ENCODE data around the gene PEX5L.
"Not testable (repeated sequence)": the region's sequence is repeated elsewhere in the genome, so short reads cannot be mapped to it uniquely, and the experiment has no call there.

Gene PEX5L

GRCh38 chr3:180036671-180037455 is at the start of gene PEX5L:
TSS of gene PEX5L (minus strand) at chr3:180036937. CDS start at chr3:180036599, 338 bp downstream.
- Mint-ChIP-seq H3K27me3 (peaks cover 43% of the 10 kb centered on the region), H3K27ac (no peak within 1 kb of the TSS), H3K36me3 (peaks cover 2% of the 10 kb centered on the region), H3K4me1 (ENCODE audit: low read depth) (peaks cover 15% of the 10 kb centered on the region), H3K9me3 (ENCODE audit: low read depth) (peaks cover 6% of the 10 kb centered on the region), H3K4me3 (peak within 1 kb of the TSS; percentile 82)

GRCh38 chr3:180085122-180085710 is 48.5 kb upstream of the PEX5L start:
- Mint-ChIP-seq H3K27ac (no peak overlapping the region), H3K36me3 (no peaks in the 10 kb centered on the region), H3K4me1 (ENCODE audit: low read depth) (no peaks in the 10 kb centered on the region), H3K4me3 (no peak overlapping the region), H3K9me3 (ENCODE audit: low read depth) (no peaks in the 10 kb centered on the region), H3K27me3 (no peaks in the 10 kb centered on the region)

- H3K4me1 Mint-ChIP-seq (ENCODE audit: low read depth): no peaks in the 10 kb centered on the region
Measured at GRCh38 chr3:180082699-180083098, 46.0 kb upstream of the PEX5L start.

GRCh38 chr3:180078592-180078991 is 41.9 kb upstream of the PEX5L start:
- Mint-ChIP-seq H3K4me3 (no peak overlapping the region), H3K9me3 (ENCODE audit: low read depth) (no peaks in the 10 kb centered on the region), H3K4me1 (ENCODE audit: low read depth) (no peaks in the 10 kb centered on the region), H3K36me3 (no peaks in the 10 kb centered on the region), H3K27me3 (no peaks in the 10 kb centered on the region), H3K27ac (no peak overlapping the region)

More at GRCh38 chr3:180082699-180083098, 46.0 kb upstream of the PEX5L start:
- no peak overlapping the region for H3K4me3 Mint-ChIP-seq
- H3K9me3 Mint-ChIP-seq (ENCODE audit: low read depth): no peaks in the 10 kb centered on the region
- no peaks in the 10 kb centered on the region for H3K36me3 Mint-ChIP-seq
- H3K27me3 Mint-ChIP-seq: no peaks in the 10 kb centered on the region
- H3K27ac Mint-ChIP-seq: no peak overlapping the region

GRCh38 chr3:180073561-180073960 is 36.8 kb upstream of the PEX5L start:
- Mint-ChIP-seq H3K9me3 (ENCODE audit: low read depth) (no peaks in the 10 kb centered on the region), H3K27me3 (peaks cover 2% of the 10 kb centered on the region), H3K36me3 (no peaks in the 10 kb centered on the region), H3K27ac (no peak overlapping the region), H3K4me3 (no peak overlapping the region), H3K4me1 (ENCODE audit: low read depth) (no peaks in the 10 kb centered on the region)

- H3K36me3 Mint-ChIP-seq: no peaks in the 10 kb centered on the region
Measured at GRCh38 chr3:180072786-180073185, 36.0 kb upstream of the PEX5L start.

GRCh38 chr3:180070925-180071324 is 34.2 kb upstream of the PEX5L start:
- no peaks in the 10 kb centered on the region for H3K36me3 Mint-ChIP-seq
- no peak overlapping the region for H3K4me3 Mint-ChIP-seq
- H3K27ac Mint-ChIP-seq: no peak overlapping the region
- H3K4me1 Mint-ChIP-seq (ENCODE audit: low read depth): no peaks in the 10 kb centered on the region
- peaks cover 2% of the 10 kb centered on the region for H3K27me3 Mint-ChIP-seq
- no peaks in the 10 kb centered on the region for H3K9me3 Mint-ChIP-seq (ENCODE audit: low read depth)

More at GRCh38 chr3:180072786-180073185, 36.0 kb upstream of the PEX5L start:
- no peaks in the 10 kb centered on the region for H3K9me3 Mint-ChIP-seq (ENCODE audit: low read depth)
- no peak overlapping the region for H3K27ac Mint-ChIP-seq
- no peaks in the 10 kb centered on the region for H3K4me1 Mint-ChIP-seq (ENCODE audit: low read depth)
- peaks cover 2% of the 10 kb centered on the region for H3K27me3 Mint-ChIP-seq
- no peak overlapping the region for H3K4me3 Mint-ChIP-seq

- Mint-ChIP-seq H3K4me3 (no peak overlapping the region), H3K27ac (no peak overlapping the region), H3K36me3 (no peaks in the 10 kb centered on the region), H3K9me3 (ENCODE audit: low read depth) (no peaks in the 10 kb centered on the region), H3K4me1 (ENCODE audit: low read depth) (no peaks in the 10 kb centered on the region), H3K27me3 (peaks cover 3% of the 10 kb centered on the region)
Measured at GRCh38 chr3:180068023-180068422, 31.3 kb upstream of the PEX5L start.

GRCh38 chr3:180066598-180066997 is 29.9 kb upstream of the PEX5L start:
- no peaks in the 10 kb centered on the region for H3K9me3 Mint-ChIP-seq (ENCODE audit: low read depth)
- H3K4me1 Mint-ChIP-seq (ENCODE audit: low read depth): no peaks in the 10 kb centered on the region
- no peaks in the 10 kb centered on the region for H3K36me3 Mint-ChIP-seq
- no peak overlapping the region for H3K27ac Mint-ChIP-seq
- peaks cover 3% of the 10 kb centered on the region for H3K27me3 Mint-ChIP-seq
- no peak overlapping the region for H3K4me3 Mint-ChIP-seq

- no peak overlapping the region for H3K4me3 Mint-ChIP-seq
- no peaks in the 10 kb centered on the region for H3K36me3 Mint-ChIP-seq
- H3K27me3 Mint-ChIP-seq: peaks cover 2% of the 10 kb centered on the region
- H3K27ac Mint-ChIP-seq: no peak overlapping the region
- no peaks in the 10 kb centered on the region for H3K9me3 Mint-ChIP-seq (ENCODE audit: low read depth)
- no peaks in the 10 kb centered on the region for H3K4me1 Mint-ChIP-seq (ENCODE audit: low read depth)
Measured at GRCh38 chr3:180063783-180064182, 27.0 kb upstream of the PEX5L start.

- Mint-ChIP-seq H3K36me3 (no peaks in the 10 kb centered on the region), H3K27ac (no peak overlapping the region), H3K27me3 (peaks cover 2% of the 10 kb centered on the region), H3K4me3 (no peak overlapping the region), H3K4me1 (ENCODE audit: low read depth) (no peaks in the 10 kb centered on the region), H3K9me3 (ENCODE audit: low read depth) (no peaks in the 10 kb centered on the region)
Measured at GRCh38 chr3:180062771-180063170, 26.0 kb upstream of the PEX5L start.

- Mint-ChIP-seq H3K27ac (no peak overlapping the region), H3K4me3 (no peak overlapping the region), H3K4me1 (ENCODE audit: low read depth) (no peaks in the 10 kb centered on the region), H3K27me3 (no peaks in the 10 kb centered on the region), H3K9me3 (ENCODE audit: low read depth) (no peaks in the 10 kb centered on the region), H3K36me3 (no peaks in the 10 kb centered on the region)
Measured at GRCh38 chr3:180059356-180059755, 22.6 kb upstream of the PEX5L start.

GRCh38 chr3:180058238-180058637 is 21.5 kb upstream of the PEX5L start:
- H3K36me3 Mint-ChIP-seq: no peaks in the 10 kb centered on the region
- no peak overlapping the region for H3K27ac Mint-ChIP-seq
- H3K9me3 Mint-ChIP-seq (ENCODE audit: low read depth): no peaks in the 10 kb centered on the region
- H3K27me3 Mint-ChIP-seq: no peaks in the 10 kb centered on the region
- no peak overlapping the region for H3K4me3 Mint-ChIP-seq
- no peaks in the 10 kb centered on the region for H3K4me1 Mint-ChIP-seq (ENCODE audit: low read depth)

- H3K36me3 Mint-ChIP-seq; H3K4me3 Mint-ChIP-seq; H3K27ac Mint-ChIP-seq; H3K4me1 Mint-ChIP-seq (ENCODE audit: low read depth); H3K27me3 Mint-ChIP-seq; H3K9me3 Mint-ChIP-seq (ENCODE audit: low read depth): not testable (repeated sequence)
Measured at GRCh38 chr3:180055656-180056055, 18.9 kb upstream of the PEX5L start.

- no peak overlapping the region for H3K27ac Mint-ChIP-seq
- no peaks in the 10 kb centered on the region for H3K36me3 Mint-ChIP-seq
- H3K27me3 Mint-ChIP-seq: no peaks in the 10 kb centered on the region
- H3K4me1 Mint-ChIP-seq (ENCODE audit: low read depth): no peaks in the 10 kb centered on the region
- no peaks in the 10 kb centered on the region for H3K9me3 Mint-ChIP-seq (ENCODE audit: low read depth)
- H3K4me3 Mint-ChIP-seq: no peak overlapping the region
Measured at GRCh38 chr3:180049391-180049790, 12.7 kb upstream of the PEX5L start.

GRCh38 chr3:180048840-180049239 is 12.1 kb upstream of the PEX5L start:
- H3K27ac Mint-ChIP-seq: no peak overlapping the region
- no peaks in the 10 kb centered on the region for H3K36me3 Mint-ChIP-seq

More at GRCh38 chr3:180048840-180049239, 12.1 kb upstream of the PEX5L start:
- no peaks in the 10 kb centered on the region for H3K4me1 Mint-ChIP-seq (ENCODE audit: low read depth)
- H3K27me3 Mint-ChIP-seq: no peaks in the 10 kb centered on the region
- no peaks in the 10 kb centered on the region for H3K9me3 Mint-ChIP-seq (ENCODE audit: low read depth)
- no peak overlapping the region for H3K4me3 Mint-ChIP-seq

Data from activated naive CD8-positive, alpha-beta T cell (primary cell).